HG02763 (cell line): Measurements from ENCODE around the gene DMGDH.
"Not testable (repeated sequence)": the region's sequence is repeated elsewhere in the genome, so short reads cannot be mapped to it uniquely, and the experiment has no call there.

ENCODE experiments used
- ATAC-seq: cut with Tn5 transposase; IDR thresholded peaks from one replicate; pipeline ENCODE4 v1.9.1; 2021; ENCODE audit warnings: mild to moderate bottlenecking, moderate library complexity; ENCODE audit not compliant: unreplicated experiment

The DMGDH gene

DNA sequence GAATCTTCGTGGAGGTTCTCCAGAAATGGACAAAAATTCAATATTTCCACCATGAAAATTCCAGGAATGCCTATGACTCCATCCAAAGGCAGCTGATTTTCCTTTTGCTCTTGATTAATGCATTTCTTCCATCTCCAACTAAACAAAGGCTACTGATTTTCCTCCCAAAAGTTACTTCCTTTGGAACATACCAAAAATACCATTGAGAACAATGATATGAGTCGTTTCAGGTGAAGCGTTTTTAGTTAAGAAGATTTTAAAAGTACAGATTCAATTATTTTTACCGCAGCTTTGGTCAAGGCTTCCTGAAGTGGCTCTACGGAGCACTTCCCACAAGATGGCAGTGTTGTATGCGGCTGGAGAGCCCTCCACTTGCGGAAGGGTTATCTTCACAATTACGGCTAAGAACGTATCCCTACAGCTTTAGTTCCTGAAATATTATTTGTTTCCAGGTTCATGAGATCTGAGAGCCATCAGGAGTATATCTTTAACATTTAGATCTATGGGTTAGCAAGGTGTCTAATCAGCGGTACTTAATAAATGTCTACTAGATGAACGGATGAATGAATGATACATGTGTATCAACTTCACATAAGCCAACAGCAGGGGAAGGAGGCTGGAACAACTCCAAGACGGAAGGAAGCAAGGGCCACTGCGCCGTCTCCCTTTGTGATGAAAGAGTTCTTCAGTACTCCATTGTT lies 48.5 kb downstream of the DMGDH start:
- ATAC-seq, result no peak

DNA sequence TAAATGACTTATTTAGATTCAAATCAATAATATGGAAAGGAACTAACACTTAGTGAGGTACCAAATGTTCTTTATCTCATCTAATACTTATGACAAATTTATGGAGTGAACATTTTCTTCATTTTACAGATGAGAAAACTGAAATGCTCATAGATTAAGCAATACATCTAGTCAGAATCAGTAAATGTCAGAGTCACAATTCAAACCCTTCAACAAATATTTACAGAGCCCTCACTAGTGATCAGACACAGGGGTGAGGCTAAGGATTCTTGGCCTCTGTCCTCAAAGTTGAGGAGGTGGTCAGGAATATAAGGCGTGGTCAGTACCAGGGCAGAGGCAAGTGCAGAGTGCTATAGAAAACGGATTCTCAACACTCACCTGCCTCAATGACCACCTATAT lies 54.8 kb downstream of the DMGDH start:
- no peak for ATAC-seq

GRCh38 chr5:79011869-79012268 lies 57.6 kb downstream of the DMGDH start:
- no peak for ATAC-seq

- no peak for ATAC-seq
Observed at GRCh38 chr5:79011219-79011836, 58.1 kb downstream of the DMGDH start.

DNA sequence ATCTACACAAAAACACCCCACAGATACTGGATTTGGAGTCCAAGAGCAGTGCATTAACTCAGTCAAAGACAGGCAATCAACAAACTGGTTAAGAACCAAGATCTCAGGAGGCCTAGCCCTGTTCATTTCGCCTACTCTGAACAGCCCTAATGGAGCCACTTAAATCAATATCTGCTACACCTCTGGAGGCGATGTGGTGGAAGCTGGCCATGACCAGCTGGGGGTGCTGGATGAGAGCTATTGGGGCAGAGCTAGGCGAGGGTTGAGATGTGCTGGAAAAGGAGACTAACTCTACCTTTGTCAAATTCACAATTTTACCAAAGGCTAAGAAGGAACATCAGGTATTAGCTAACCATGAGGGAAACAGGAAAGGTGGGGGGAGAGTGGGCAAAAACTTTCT lies 61.1 kb downstream of the DMGDH start:
- no peak for ATAC-seq

- ATAC-seq, result no peak
Observed at GRCh38 chr5:79007872-79008271, 61.6 kb downstream of the DMGDH start.

DNA sequence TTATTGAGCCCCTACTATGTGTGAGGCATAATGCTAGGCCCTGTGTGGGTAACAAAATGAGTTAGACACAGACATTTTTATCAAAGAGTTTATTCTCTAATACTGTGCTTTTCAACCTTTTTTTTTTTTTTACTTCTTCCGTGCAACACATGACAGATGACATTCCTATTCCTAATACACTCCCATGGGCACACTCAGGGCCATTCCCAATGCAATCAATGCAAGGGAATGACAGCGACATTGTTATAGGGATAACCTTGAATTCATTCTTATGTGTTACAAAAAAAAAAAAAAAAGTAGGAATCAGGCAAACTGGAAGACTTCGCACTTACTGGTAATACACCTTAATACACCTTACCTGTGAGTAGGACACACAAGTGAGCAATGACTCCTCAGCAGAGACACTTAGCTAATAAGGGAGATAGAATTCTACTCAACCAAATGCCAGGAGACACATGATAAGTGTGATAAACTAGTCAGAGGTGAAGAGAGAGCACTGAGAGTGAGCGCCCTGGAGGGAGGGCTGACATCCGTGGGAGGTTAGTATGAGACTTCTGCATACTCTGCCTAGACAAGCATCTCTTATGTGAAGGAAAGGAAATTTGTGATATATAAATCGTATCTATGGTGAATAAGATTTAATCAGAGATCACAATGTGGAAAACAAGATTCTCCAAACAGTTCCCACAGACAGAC lies 63.4 kb downstream of the DMGDH start:
- no peak for ATAC-seq

- ATAC-seq, result no peak
Observed at GRCh38 chr5:79005151-79005550, 64.3 kb downstream of the DMGDH start.

DNA sequence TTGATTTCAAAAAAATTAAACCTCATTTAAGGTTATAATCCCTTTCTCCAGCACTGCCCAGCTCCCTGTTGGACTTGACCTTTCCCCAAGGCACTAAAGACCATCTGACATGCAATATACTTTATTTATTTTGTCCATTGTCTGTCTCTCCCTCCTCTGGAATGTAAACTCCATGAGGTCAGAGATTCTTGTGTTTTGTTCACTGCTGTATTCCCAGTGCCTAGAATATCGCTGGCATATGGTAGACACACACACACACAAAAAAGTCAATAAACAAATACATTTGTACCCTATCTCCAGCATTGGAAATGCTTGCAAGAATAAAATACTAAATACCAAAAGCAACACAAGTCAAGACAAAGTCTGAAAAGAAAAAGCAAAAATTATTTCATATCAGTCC lies 67.1 kb downstream of the DMGDH start:
- ATAC-seq, result no peak

- ATAC-seq, result no peak
Observed at GRCh38 chr5:79001471-79001870, 68.0 kb downstream of the DMGDH start.

DNA sequence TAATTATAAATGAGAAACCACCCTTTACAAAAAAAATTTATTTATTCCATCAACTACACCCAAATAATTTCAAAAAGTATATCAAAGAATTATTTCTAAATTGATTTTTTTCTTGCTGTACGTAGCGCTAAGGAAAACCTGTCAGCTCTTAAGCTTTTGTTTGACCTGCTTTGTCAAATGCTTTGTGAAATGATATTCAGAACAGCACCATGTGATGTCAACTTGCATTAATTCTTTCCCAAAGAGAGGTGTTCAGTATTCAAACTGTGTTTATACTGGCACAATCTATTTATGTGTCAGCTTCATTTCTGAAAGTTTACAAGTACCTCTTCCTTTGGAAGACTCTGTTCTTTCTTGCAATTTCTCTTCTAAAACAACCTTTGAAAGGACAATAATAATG lies 72.4 kb downstream of the DMGDH start:
- no peak for ATAC-seq

DNA sequence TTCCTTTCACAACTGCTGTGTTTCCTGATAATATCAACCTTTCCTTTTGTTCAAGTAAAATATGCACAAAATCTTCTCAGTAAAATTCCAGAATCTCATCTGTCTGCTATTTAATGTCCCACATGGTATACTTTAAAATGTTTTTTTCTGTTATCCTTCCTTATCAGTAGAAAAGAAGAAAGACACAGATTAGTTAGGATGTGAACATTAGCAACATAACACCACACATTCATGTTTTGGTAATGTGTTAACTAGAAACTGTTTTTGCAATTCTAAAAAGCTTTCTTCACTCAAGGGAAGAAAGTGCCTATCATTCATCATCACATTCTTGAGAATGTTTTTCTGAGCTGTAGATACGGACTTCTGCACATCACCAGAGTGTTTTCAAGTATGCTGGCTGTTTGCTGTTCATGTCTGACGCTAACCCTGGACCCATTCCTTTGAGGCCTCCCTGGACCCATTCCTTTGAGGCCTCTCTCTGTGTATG lies 73.9 kb downstream of the DMGDH start:
- ATAC-seq, result no peak

GRCh38 chr5:78993165-78993564 lies 76.3 kb downstream of the DMGDH start:
- no peak for ATAC-seq

GRCh38 chr5:78992146-78992545 lies 77.3 kb downstream of the DMGDH start:
- no peak for ATAC-seq

DNA sequence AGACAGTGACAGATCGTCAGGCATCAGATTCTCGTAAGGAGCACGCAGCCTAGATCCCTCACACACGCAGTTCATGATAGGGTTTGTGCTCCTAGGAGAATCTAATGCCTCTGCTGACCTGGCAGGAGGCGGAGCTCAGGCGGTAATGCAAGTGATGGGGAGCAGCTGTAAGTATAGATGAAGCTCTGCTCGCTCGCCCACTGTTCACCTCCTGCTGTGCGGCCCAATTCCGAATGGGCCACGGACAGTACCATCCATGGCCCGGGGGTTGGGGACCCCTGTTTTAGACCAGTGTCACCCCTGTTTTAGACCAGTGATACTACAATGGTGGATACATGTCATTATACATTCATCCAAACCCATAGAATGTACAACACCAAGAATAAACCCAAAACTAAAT lies 80.4 kb downstream of the DMGDH start:
- no peak for ATAC-seq

DNA sequence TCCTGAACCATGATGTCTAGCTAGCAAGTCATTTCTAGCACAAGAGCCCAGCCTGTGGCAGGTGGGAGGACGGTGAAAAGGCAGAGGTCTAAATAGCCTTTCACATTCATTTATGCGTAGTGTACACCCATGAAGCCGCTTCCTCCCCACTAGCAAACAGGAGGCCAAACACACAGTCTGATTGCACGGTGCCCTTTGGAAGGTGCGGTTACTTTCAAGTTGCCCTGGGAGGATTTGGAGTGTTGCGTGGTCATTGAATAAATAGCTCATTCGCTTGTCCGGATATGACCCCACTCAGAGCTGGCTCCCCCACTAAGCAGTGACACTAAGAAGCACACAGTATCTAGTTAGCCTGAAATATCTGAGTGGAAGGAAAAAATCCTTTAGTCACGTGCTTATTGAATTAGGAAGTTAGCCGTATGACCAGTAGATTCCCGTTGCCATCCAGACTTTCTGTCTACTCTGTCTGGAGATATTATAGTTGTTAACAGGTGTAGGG lies 83.7 kb downstream of the DMGDH start:
- peak; percentile 32 for ATAC-seq

DNA sequence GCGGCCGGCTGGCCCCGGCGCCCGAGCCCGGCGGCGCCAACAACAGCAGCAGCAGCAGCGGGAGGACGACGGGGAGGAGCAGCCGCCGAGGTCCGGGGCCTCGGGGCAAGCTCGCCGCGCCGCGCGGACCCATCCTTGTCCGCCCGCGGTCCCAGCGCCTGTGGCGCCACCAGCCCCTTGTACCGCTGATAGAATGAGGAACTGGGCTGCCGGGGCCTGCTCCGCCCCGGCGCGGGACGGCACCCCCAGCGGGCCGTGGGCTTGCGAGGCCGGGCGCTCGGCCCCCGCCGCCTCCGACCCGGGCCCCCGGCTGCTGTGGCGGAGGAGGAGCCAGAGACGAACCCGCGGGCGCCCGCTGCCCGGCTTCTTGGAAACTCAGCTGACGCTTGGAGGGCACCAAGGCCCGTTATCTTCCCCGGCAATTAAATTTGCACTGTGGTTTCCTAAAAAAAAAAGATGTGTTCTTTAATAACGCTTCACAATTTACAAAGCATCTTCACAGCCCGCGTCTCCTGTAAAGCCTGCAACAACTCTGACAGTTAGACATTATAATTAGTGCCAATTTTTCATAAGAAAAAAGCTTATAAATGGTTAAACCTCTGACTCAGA lies 84.3 kb downstream of the DMGDH start, which contains the start of gene ARSB:
TSS of gene ARSB (minus strand) at position 195 of the 609 bp plus-strand sequence. CDS start at position 133, 62 bp downstream.
- ATAC-seq, result peak; percentile 37

DNA sequence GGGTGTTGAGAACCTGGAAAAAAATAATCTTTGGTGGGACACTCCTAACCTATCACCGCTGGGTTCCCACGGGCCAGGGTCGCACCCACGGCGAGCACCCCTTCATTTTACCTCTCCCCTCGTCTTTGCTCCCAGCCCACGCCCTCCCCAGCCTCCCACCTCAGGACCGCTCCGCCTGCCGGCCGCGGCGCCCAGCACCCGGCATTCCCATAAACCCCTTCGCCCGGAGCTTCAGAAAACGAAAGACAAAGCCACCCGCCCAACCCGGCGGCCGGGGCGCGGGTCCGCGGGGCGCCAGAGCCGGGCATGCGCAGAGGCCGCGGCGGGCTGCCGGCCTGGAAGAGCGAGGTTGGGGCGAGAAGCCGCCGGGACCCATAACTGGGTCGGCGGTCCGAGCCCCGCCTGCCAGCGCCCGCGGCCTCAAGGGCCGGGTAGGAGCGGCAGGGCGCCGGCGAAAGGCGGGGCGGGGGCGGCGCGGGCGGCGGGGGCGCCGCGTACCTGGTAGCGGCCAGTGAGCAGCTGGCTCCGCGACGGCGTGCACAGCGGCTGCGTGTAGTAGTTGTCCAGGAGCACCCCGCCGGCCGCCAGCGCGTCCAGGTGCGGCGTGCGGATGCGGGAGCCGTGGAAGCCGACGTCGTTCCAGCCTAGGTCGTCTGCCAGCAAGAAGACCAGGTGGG lies 84.9 kb downstream of the DMGDH start:
- peak; percentile 55 for ATAC-seq

DNA sequence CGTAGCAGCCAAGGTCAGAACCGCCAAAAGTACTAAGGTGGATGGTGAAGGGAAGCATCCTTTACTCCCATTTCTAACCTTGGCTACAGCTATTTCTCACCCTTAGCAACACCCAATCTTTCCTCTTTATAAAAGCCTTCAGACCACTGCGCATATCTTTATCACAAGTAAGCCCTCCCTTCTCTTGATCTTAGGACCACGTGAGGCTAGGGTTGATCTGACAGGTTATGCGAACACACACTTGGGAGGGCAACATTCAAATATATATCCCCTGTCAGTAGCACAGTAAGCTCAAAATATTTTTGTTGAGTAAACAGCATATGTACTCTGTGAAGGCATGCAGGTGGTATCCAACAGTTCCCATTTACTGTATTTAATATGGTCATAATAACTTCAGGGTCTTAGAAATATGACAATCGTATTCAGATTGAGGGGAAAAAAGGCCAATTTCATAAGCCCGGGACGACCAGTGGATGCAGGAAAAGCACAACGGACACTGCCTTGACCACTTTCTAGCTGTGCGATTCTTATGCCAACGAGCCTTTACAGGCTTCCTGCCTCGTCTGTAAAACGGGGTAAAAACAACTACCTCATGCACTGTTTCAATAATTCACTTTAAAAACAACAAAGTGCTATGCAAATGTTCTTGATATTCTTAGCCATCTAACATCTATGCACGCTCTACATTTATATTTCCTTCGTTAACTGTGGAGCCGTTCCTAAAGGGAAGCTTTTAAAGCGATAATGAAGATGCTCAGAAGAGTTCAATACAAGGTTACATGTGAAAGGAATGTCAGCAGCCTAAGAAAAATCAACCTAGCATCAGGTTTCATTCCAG lies 85.7 kb downstream of the DMGDH start:
- no peak for ATAC-seq

- ATAC-seq, result not testable (repeated sequence)
Observed at GRCh38 chr5:78983194-78983593, 86.3 kb downstream of the DMGDH start.
